GM21825 (cell line): ENCODE measurements around the gene PPP1R14C.
"Not testable (repeated sequence)": the region's sequence is repeated elsewhere in the genome, so short reads cannot be mapped to it uniquely, and the experiment has no call there.

Experiments used
- ATAC-seq: cut with Tn5 transposase; IDR thresholded peaks from one replicate; pipeline ENCODE4 v1.9.1; 2021; ENCODE audit warnings: mild to moderate bottlenecking, moderate library complexity; ENCODE audit not compliant: unreplicated experiment

The PPP1R14C gene

DNA sequence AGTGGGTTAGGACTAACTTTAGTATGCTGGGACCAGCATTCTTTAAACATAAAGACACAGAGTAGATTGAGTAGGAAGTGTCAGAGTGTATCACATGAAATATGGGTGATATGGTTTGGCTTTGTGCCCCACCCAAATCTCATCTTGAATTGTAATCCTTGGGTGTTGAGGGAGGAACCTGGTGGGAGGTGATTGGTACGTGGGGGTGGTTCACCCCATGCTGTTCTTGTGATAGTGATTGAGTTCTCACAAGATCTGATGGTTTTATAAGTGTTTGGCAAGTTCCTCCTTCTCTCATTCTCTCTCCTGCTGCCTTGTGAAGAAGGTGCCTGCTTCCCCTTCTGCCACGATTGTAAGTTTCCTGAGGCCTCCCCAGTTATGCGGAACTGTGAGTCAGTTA, 5.1 kb upstream of the PPP1R14C start:
- ATAC-seq: not testable (repeated sequence)

DNA sequence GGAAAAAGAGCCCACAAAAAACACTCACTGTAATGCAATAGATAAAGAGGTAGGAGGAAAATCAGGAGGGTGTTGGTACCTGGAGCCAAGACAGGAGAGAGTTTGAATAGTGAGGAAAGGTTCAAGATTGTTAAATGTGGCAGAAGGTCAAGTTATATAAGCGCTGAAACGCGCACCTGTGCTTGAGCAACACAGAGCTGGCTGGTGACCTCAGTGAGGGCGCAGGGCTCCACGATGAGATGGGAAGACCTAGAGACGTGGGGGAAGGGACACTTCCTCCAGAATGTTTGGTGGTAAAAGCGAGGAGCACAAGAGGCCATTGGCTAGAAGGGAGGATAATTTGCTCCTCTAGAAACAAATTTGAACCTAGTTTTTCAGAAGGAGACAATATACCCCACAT, 4.2 kb upstream of the PPP1R14C start:
- no peak for ATAC-seq

DNA sequence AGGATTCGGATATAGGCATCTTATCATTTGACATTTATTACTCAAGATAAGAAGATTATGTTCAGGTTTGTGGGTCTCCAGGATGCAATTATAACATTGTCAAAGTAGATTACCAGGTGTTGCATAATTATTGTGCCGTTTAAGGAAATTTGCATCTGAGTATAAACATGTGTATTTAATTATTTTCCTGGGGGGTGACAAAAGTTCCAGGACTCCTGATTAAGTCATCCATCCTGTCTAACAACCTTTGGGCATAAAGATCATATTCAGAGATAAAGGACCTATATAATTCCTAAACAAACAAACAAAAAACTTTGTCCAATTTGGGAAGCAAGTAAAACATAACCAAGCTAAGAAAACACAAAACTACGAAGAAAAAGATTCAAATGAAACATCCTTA, 3.3 kb upstream of the PPP1R14C start:
- no peak for ATAC-seq

DNA sequence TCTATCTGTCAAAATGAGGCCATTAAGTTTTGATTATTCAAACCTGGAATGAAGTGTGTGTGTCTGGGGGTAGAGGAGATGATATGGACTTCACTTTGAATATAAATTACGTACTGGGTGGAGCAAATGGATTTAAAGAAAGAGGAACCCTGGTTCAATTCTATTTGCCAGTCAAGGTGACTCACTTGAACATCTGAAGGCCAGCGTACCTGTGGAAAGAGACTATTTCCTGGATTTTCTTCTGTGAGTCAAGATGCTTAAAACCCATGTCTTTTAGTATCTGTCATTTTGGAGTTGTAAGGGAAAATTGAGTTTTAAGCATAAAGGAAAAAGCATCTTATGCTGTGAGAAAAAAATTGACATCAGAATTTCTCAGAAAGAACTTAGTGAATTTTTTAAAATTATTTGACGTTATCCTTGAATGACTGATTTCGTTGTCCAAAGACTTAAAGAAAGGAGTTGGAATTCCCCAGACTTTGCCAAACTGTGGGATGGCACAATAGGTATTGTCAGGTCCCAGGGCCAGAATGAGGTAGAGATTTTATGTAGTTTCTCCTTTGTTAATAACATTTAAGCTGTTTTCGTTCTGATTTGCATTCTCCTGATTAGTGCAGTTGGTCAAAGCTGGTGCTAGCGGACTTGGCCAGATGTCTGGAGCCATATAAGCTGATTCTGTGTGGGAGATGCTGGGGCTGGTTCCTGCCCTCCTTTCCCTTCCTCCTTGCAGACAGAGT, 2.4 kb upstream of the PPP1R14C start:
- ATAC-seq: no peak

DNA sequence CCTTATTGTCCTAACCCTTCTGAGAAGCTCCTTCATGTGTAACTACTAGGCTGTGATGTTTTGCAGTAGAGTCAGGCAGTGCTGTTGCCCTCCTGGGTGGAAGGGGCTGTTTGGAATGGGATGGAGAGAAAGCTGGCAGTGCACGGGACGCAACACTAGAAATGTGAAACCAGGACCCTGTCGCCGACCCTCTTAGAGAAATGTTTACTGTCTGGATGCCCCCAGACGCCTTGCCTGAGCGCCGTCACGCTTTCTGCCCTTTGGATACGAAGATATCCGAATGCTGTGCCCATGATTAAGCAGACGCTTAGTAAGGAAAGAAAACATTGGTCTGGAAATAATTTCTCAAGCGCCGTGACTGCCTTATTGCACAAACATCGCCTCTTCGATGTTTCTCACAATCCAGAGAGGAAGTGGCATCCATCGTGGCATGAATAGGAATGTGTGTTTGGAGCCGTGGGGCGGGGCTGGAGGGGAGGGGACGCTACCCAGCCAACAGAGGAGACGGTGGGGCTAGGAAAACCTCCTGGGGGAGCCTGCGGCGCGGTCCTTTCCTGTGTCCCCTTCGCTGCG, 661 bp upstream of the PPP1R14C start:
- ATAC-seq: no peak

DNA sequence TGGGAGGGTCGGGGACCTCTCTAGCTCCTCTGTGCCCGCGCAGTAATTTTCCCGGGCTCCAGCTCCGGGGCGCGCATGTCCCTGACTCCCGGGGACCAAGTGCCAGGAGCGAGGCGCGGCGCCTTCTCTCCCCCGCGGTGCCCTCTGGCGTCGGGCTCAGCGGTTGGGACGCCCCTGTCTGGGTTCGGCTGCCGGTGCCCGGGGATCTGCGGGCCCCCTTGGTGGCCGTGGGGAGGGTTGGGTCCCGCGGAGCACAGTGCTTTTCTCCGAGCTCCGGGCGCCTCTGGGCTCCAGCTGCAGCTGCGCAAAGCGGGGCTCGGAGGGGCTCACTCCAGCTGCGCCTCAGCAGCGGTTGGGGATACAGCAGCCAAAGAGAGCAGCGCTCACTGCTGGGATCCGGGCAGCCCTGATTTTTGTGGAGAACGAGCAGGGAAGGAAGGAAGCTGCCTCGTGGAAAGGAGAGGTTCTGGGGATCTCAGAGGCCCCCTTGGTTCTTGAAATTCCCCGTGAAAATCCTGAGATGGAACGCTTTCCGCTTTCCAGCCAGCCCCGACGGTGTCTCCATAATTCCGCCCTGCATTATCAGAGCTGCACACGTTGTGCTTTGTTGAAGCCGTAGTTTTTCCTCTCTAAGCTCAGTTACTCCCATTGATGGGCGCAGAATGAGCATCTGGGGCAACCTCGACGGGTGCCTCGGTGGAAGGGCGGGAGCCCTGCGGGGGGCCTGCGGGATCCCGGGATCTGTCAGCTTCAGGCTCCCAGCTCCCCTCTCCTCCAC, 861 bp downstream of the PPP1R14C start:
- no peak for ATAC-seq

DNA sequence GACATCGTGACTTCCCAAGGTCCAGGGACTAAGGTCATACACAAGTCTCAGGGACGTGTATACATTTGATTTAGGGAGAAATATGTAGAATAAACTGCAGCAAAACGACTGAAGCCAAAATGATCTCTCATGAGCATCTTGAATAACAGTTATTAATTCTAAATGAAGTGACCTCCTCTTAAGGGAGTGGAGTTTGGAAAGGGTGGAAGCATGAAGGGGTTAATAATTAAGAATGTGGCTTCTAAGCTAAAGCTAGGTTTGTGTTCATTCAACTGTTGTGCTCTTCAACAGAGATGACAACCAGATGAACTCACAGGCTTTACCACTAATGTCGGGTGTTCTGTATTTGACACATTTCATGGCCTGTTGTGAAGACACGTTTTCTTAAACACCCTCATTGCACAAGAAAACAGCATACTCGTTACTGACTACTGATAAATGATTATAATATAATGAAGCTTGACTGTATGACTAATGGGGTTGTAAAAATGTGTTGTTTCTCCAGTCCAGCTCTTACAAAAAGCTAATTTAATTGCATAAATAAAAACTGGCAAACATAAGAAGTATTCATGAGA, 1.5 kb downstream of the PPP1R14C start:
- no peak for ATAC-seq

DNA sequence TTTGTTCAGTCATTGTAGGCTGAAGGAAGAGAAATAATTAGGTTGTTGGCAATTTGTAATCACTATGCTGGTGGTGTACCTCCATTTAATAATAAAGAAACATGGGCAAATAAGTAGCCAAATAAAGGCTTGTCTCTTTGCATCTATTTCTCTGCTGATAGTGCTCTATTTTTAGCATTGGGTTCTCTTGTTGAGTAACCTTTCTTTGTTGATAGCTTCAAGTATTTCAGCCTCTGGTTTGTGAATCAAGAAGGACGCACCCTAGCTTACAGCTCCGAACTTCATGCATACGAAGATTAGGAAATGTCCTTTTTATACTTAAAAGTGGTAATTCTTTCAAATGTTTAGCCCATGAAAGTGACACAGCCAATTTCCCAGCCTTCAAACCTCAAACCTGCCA, 2.6 kb downstream of the PPP1R14C start:
- ATAC-seq: no peak

DNA sequence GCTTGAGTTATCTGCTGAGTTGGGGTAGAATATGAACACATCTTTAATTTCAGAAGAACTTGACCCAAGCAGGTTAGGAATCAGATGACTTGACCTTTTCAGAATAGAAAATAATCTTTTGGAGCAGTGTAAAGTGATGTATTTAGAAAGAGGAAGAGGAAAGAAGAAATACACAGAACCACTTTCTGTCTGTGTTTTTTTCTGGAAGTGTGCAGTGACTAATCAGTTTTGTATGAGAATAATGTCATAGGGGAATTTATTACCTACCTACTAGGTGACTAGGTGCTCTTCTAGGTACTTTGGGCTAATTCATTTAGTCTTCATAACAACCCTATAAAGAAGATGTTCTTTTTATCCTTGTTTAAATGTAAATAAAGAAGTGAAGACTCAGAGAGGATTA, 3.0 kb downstream of the PPP1R14C start:
- no peak for ATAC-seq

DNA sequence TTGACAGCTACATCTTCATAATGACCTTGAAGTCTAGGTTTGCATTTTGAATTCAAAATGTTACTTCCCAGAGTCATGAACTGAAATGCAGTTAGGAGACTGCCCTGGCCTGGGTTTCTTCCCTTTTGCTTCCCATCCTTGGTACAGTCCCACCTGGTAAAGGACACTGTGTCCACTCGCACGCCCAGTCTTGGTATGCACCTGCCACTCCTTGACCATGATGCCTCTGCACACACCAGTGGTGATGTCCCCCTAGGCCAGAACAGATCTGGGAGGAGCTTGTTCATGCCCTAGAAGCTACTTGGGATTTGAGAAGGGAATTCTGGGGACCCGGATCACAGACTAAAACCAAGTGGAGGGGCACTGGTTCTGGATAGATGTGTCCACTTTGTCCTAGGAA, 3.6 kb downstream of the PPP1R14C start:
- ATAC-seq: no peak

DNA sequence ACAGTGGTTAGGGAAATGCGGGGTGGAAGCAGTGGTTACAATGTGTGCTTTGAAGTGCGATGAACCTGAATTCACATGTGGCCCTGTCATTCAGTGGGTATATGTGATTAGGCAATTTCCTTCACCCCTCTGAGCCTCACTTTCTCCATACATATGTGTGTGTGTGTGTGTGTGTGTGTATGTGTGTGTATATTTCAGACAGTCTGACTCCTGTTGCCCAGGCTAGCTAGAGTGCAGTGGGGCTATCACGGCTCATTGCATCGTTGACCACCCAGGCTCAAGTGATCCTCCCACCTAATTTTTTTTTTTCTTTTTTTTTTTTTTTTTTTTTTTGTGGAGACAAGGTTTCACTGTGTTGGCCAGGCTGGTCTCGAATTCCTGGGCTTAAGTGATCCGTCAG, 6.3 kb downstream of the PPP1R14C start:
- ATAC-seq: no peak

DNA sequence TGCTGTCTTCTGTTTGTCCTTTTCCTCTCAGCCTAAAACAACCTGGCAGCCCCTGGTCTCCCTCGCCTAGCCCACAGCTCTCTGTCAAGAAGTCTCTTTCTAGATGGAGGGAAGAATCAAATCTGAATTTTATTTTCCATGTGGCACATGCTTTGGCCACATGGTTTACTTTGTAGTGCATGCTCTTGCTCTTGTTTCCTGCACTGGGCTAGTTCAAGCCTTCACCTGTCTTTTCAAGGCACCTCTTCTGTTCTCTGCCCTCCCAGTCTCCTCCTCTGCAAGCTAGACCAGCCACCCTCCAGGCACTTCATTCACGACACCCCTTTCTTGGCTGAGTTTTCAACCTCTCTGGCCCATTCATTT, 7.6 kb downstream of the PPP1R14C start:
- no peak for ATAC-seq

DNA sequence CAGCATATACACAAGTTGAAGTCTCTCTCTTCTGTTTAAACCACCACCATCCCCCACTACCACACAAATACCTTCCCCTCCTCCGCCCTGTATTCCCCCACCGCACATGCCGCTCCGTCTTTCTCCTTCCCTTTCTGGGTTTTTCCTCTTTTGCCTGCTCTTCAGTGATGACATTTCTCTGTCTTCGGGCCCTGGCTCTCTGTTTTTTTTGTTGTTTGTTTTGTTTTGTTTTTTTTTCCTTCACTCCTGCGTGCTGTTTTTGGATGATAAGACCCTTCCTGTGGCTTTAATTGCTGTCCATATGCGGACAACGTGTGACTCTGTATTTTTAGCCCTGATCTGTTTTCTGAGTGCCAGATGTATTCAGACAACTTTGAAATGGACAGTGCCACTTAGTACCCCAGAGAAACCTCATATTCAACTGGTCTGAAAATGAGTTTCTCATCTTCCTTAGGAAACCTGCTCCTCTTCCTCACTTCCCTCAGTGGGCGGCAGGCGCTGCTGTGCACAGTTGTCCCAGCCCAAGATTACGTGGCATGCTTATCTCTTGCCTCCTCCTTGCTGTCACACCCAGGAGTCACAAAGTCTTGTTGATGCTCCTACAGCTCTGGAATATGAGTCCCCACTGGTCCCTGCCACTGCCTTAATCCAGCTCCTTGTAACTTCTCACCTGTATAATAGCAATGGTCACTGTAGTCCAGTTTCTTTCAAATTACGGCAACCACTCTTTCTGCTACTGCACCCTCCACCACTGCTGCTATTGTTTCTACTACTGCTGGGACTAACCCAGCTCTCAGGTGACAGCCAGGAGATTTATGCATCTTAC, 8.2 kb downstream of the PPP1R14C start:
- no peak for ATAC-seq

DNA sequence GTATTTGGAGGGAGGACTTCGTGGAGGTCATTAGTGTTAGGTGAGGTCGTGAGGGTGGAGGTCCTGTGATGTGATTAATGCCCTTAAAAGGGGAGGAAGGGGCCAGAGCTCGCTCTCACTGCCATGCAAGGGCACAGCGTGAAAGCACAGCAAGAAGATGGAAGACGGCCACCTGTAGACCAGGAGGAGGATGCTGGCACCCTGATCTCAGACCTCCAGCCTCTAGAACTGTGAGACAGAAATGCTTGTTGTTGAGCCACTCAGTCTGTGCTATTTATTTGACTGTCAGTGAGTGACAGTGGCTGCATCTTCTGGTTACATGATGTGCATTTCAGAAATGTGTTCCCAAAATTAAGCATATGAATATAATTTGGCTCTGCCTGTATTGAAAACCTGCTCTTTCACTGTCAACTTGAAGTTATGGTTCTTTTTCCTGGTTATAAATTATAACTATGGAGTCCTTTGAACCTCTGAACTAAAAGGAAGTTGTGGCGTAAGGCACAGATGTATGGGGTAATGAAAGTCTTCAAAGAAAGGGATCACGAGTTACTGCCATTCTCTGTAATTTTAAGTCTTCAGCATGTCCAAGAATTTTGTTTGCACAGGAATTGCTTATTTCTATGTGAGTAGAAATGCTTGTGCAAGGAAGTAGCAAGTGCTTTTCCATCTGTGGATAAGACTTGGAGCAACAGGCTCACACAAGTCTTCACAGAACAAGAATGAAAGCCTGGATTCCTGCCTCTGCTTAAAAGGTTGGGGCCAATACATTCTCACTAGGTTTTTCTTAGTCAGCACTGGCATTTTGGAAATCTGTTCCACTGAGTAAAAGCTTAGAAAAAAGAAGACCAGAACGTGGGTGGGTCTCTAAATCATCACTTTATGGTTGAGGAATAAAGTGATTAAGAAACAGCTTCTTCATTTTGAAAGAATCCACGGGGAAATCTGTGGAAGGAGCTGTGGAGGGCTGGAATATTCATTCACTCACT, 10.3 kb downstream of the PPP1R14C start:
- no peak for ATAC-seq

DNA sequence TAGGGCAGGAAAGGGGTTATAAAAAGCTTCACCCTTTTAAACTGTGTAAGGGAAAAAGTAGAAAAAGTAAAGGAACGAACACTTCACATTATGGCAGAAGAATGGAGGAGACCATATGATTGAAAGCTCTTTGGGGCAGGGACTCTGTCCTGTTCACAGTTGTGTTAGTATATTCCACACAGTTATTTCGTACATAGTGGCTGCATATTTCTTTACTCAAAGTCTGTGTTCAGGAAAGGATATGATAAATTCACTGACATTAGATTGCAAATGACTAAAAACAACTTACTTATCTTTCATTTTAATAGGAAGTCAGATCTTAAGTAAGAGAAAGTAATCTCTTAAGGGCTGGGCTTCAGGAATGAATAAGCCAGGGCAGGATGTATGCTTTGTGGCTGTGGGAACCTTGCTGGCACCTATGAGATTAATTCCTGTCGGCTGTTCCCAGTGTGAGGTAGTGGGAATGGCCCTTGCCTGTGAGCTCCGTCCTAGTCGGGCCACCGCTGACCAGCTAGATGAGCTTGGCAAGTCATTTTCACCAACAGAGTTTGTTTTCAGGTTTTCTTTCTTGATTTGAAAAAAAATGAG, 11.2 kb downstream of the PPP1R14C start:
- no peak for ATAC-seq

DNA sequence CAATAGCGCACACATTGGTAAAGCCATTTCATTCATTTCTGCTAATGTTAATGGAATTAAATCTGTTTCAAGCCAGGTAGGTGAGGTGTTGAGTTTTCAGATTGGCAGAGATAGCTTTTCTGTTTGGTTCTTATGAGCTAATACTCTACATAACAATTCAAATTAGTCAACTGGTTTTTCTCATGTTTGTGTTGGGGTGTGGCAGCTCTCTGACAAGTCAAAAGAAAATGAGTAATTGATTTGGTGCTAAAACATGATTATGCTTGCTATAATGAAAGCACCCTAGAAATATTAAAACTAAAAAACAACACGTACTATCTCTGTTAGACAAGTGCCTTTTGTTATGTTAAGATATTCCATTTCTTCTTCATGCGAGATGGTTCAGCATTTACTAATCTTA, 13.6 kb downstream of the PPP1R14C start:
- ATAC-seq: no peak

DNA sequence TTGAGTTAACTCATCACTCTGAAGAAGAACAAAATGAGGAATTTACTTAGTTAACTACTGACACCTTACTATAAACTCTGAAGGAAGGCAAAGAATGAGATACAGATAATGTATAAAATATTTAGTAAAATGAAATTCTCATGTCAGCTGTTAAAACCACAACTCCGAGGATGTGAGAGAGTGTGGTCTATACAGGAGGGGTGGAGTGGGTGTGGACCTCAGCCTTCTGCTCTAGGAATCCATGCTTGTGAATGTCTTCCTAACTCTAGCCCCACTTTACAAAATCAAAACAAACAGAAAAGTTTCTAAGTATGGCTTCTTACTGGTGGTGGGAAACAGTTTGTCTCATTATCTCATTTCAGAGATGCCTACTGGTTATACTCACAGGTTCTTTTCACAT, 14.2 kb downstream of the PPP1R14C start:
- ATAC-seq: no peak

DNA sequence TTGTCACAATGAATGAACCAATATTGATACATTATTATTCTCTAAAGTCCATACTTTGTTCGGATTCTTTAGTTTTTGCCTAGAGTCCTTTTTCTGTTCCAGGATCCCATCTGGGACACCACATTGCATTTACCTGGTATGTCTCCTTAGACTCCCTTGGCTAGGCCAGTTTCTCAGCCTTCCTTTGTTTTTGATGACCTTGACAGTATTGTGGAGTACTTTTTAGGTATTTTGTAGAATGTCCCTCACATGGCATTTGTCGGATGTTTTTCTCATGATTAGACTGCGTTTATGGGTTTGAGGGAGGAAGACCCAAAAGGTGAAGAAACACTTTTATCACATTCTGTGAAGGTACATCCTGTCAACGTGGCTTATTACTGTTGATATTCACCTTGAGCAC, 16.9 kb downstream of the PPP1R14C start:
- ATAC-seq: no peak

DNA sequence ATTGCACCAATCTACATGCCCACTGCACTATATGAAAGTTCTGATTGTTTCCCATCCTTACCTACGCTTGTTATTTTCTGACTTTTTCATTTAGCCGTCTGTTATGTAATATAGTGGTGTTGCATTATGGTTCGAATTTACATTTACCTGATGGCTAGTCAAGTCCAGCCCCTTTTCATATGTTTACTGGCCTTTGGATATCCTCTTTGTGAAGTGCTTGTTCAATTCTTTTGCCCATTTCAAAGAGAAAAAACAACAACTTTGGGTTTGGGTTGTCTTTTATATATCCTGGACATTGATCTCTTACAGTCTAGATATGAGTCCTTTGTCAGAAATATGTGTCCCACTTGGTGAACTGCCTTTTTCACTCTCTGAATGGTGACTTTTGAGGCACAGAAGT, 21.1 kb downstream of the PPP1R14C start:
- no peak for ATAC-seq
